A549 (cell line): Measurements from ENCODE around the gene OR2T12.
"Not testable (repeated sequence)": the region's sequence is repeated elsewhere in the genome, so short reads cannot be mapped to it uniquely, and the experiment has no call there.

Source experiments
- EHMT2 ChIP-seq: fragments of 200-600 bp; sonication (generic); IDR thresholded peaks from 2 replicates; pipeline ENCODE4 v1.6.1; 2016; ENCODE audit warnings: antibody characterized with exemption, low read depth, mild to moderate bottlenecking, moderate library complexity
- POLR2A ChIP-seq: IDR thresholded peaks from 2 replicates; pipeline ENCODE4 v1.6.1; 2012; ENCODE audit warnings: mild to moderate bottlenecking, low read length
- TF ChIP-seq, protein P1 (sequence below): fragments of >200 bp; sonication (Bioruptor Twin); formaldehyde crosslinking; IDR thresholded peaks from 3 replicates; pipeline ENCODE4 v1.5.1; 2016

DNA sequence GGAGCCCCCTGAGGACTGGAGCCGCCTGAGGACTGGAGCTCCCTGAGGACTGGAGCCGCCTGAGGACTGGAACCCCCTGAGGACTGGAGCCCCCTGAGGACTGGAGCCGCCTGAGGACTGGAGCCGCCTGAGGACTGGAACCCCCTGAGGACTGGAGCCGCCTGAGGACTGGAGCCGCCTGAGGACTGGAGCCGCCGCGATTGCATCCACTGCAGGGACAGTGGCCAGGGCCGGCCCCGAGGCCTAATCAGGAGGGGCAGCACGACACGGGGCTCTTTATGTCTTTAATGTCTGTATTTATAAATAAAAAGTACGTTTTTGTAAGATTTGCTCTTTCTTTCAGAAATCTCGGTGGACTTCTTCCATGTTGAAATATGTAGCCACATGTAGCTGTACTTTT lies 3.5 kb upstream of the OR2T12 start:
- not testable (repeated sequence) for TF ChIP-seq POLR2A, EHMT2
- TF ChIP-seq, protein P1, sequence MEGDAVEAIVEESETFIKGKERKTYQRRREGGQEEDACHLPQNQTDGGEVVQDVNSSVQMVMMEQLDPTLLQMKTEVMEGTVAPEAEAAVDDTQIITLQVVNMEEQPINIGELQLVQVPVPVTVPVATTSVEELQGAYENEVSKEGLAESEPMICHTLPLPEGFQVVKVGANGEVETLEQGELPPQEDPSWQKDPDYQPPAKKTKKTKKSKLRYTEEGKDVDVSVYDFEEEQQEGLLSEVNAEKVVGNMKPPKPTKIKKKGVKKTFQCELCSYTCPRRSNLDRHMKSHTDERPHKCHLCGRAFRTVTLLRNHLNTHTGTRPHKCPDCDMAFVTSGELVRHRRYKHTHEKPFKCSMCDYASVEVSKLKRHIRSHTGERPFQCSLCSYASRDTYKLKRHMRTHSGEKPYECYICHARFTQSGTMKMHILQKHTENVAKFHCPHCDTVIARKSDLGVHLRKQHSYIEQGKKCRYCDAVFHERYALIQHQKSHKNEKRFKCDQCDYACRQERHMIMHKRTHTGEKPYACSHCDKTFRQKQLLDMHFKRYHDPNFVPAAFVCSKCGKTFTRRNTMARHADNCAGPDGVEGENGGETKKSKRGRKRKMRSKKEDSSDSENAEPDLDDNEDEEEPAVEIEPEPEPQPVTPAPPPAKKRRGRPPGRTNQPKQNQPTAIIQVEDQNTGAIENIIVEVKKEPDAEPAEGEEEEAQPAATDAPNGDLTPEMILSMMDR, result not testable (repeated sequence)
